Midbrain (tissue), 1 donor: ENCODE measurements around the gene PPP4R4.
"Not testable (repeated sequence)": the region's sequence is repeated elsewhere in the genome, so short reads cannot be mapped to it uniquely, and the experiment has no call there.

Source experiments
- DNase-seq: peaks from one replicate; lab custom pipeline; 2025; lab: John Stamatoyannopoulos, UW

The PPP4R4 gene

DNA sequence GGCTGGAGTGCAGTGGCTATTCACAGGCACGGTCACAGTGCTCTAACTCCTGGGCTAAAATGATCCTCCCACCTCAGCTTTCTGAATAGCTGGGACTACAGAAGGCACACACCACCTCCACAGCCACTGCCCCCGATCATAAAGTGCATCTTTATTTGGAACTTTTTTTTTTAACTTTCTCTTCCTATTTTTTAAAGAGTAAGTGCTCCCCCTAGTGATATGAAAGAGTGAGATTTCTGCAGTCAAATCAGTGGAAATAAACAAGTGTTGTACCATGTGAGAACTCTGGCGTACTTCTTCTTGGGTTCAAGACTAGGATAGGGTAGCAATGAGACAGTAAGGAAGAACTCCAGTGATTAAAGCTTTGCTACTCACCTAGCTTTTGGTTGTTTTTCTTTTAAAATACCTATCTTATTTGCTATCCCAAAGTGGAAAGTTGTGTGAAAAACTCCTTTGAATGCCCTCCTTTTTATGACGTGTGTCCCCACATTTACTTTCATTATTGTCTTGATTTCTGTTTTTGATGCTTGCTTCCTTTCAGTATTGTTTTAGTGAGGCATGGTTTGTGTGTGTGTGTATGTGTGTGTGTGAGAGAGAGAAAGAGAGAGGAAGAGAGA is 6.6 kb downstream of the PPP4R4 start:
- peak; percentile 70 for DNase-seq

GRCh38 chr14:94181835-94182234 is 7.7 kb downstream of the PPP4R4 start:
- DNase-seq: no peak

DNA sequence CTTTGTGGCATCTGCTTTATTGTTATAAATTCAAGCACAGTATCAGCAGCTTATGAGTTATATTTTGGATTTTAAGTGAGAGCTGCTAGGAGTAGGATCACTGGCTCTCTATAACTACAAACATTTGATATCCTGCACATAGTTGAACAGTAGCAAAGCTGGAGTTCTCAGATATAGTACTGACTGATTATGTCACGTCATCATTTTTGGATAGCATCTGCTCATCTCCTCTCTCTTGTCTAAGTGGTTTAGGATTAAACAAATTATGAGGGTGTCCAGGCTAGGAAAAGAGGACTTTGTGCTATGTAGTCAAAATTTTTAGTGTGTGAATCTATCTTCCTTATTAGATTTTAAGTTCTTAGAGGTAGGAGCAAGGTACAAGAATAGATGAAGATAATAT is 18.4 kb downstream of the PPP4R4 start:
- no peak for DNase-seq

- DNase-seq: no peak
Measured at GRCh38 chr14:94193776-94194175, 19.7 kb downstream of the PPP4R4 start.

DNA sequence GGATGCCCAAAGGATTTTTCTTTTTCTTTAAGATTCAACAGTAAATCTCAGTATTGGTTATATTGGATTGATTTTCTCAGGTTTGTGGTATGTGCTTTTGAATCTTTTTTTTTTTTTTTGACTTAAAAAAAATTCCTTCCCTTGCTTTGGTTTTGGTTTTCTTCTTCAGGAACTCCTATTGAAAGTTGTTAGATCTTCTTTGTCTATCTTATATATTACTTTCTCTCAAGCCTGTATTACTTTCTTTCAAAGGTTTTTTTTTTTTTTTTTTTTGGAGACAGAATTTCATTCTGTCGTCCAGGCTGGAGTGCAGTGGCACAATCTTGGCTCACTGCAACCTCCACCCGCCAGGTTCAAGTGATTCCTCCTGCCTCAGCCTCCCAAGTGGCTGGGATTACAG is 21.9 kb downstream of the PPP4R4 start:
- DNase-seq: no peak

DNA sequence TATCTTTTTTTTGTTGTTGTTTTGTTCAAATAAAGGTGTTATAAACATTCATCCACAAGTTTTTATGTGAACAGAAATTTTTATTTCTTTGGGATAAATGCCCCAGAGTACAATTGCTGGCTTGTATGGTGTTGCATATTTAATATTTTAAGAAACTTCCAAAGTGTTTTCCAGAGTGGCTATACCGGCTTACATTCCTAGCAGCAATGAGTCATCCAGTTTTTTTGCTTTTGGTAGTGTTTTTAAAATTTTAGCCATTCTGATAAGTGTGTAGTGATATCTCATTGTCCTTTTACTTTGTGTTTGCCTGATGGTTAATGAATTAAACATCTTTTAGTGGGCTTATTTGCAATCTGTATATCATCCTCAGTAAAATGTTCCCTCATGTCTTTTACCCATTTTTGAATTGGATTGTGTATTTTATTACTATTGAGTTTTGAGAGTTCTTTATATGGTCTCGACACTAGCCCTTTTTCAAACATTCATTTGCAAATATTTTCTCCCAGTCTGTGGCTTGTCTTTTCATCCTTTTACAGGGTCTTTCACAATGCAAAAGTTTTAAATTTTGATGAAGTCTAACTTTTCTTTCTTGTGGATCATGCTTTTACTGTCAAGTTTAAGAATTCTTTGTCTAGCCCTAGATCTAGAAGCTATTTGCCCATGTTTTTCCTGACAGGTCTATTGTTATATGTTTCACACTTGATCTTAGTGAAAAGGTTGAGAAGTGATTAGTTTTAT is 29.5 kb downstream of the PPP4R4 start:
- no peak for DNase-seq

DNA sequence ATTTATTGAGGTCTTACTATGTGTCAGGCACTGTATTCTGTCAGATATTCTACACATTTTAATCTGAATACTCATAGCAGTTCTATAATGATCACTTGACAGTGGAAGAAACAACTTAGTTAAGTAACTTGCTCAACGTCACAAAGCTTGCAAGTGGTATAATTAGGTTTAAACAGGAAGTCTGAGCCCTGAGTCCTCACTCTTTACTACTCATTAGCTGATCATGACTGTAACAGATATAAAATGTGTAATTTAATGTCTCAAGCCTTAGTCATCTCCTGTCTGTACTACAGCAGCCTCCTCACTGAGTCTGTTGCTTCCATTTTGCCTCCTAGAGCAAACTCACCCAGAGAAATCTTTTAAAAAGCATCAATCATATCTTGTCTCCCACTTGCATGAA is 38.9 kb downstream of the PPP4R4 start:
- no peak for DNase-seq

- no peak for DNase-seq
Measured at GRCh38 chr14:94213741-94214140, 39.6 kb downstream of the PPP4R4 start.

DNA sequence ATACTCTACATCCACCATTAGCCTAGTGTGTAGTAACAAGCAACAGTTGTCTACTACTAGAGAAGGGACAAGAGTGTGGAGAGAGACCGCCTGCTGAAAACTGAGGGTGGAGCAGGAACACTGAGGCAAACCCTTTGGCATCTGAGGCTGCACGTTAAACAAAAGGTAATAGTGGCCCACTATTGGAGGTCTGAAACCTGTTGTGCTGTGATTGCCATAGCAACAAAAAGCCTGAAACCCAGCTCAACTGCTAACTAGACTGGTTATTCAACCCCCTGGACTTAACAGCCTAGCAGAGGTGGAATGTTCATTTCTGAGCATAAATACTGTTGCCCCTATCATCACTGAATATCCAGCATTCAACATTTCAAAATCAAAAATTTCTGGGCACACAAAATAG is 43.0 kb downstream of the PPP4R4 start:
- DNase-seq: no peak

- DNase-seq: not testable (repeated sequence)
Measured at GRCh38 chr14:94218198-94218886, 44.2 kb downstream of the PPP4R4 start.

- no peak for DNase-seq
Measured at GRCh38 chr14:94224040-94224439, 49.9 kb downstream of the PPP4R4 start.

DNA sequence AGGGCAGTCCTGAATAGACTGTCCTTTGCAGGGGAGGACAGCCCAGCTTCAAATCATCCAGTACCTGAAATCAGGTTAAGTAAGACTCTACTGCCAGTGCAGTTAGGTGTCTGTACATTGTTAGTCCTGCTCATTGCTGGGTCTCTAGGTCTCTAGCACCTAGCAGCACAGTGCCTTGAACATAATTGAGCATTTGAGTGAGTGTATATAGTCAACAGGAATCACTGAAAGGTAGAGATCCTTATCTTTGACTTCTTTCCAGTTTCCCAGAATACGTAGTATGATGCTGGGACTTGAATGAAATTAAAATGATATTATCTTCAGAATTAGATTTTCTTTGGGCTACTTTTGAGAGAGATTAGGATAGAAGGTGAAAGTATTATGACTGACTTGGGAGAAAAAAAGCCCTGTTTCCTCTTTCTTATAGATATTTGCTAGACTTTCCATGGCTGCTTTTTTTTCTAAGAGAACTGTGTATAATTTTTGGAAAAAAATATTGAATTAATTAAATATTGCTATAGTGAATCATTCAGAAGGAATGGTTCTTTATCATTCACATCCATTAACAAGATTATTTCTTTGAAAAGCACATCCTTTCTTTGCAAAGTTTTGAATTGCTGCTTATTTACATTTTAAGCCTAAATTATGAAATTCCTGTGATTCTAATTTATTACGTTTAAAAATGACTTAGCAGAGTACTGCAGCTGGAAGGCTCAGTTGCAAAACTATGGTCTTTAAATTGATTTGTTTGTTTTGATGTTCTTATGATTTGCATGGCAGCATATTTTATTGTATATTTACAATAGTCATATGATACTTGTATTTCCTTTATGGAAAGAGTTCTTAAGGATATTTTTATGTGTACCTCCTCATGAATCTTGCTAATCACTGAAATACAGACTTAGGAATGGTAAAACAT is 51.6 kb downstream of the PPP4R4 start:
- no peak for DNase-seq

GRCh38 chr14:94227029-94227428 is 52.9 kb downstream of the PPP4R4 start:
- no peak for DNase-seq

GRCh38 chr14:94237046-94237445 is 62.9 kb downstream of the PPP4R4 start:
- no peak for DNase-seq

DNA sequence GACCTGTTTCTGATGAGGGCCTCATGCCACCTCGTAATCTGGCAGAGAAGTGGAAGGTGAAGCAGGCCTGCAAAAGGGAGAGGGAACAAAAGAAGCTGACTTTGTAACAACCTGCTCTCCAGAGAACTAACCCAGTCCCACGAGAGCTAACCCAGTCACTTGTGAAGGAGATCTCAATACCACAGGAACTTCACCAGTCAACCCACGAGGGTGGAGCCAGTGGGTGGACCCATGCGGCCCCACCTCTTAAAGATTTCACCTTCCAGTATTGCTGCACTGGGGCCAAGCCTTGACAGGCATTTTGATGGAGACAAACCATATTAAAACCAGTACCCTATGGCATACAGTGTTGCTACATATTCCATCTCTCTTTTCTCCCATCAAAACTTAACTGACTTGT is 63.9 kb downstream of the PPP4R4 start:
- DNase-seq: no peak

DNA sequence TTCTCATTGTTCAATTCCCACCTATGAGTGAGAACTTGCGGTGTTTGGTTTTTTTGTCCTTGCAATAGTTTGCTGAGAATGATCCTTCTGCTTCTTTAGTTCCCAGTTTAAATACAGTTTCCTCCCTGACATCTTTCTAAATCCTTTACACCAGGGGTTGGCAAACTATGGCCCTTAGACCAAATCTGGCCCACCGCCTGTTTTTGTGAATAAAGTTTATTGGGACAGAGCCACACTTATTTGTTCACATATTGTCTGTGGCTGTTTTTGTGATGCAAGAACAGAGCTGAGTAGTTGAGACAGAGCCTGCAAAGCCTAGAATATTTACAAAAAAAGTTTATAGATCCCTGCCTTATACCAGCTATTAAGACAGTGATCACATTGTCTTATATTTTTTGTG is 65.3 kb downstream of the PPP4R4 start:
- peak; percentile 4 for DNase-seq

- DNase-seq: no peak
Measured at GRCh38 chr14:94244182-94244581, 70.1 kb downstream of the PPP4R4 start.

DNA sequence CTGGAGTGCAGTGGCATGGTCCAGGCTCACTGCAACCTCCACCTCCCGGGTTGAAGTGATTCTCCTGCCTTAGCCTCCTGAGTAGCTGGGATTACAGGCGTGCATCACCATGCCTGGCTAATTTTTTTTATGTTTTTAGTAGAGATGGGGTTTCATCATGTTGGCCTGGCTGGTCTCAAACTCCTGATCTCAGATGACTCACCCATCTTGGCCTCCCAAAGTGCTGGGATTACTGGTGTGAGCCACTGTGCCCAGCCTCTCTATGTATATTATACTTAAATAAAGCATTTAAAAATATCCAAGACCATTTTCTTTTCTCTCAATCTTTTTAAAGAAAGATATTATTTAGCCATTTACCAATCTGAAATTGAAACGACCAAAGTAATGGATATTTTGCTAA is 90.1 kb downstream of the PPP4R4 start:
- not testable (repeated sequence) for DNase-seq

DNA sequence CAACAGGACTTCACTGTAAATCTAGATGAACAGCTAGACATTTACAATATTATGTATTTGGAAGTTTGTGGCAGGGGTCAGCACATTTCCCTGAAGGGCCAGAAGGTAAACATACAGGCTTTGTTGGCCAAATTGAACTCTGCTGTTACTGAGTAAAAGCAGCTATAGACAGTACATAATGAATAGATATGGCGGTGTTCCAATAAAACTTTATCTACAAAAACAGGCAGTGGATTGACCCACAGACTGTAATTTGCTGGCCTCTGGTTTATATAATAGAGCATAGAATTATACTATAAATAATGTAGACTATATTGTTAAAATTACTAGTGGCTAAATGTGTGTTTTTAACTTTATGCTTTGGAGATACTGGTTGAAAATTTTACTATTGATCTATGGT is 93.2 kb downstream of the PPP4R4 start:
- DNase-seq: no peak

DNA sequence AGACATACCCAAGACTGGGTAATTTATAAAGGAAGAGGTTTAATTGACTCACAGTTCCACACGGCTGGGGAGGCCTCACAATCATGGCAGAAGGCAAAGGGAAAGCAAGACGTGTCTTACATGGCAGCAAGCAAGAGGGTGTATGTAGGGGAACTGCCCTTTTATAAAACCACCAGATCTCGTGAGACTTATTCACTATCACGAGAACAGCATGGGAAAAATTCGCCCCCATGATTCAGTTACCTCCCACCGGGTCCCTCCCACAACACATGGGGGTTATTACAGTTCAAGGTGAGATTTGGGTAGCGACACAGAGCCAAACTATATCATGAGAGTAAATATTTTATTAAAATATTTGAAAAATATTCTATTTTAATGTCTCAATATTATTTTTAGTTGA is 94.5 kb downstream of the PPP4R4 start:
- not testable (repeated sequence) for DNase-seq

DNA sequence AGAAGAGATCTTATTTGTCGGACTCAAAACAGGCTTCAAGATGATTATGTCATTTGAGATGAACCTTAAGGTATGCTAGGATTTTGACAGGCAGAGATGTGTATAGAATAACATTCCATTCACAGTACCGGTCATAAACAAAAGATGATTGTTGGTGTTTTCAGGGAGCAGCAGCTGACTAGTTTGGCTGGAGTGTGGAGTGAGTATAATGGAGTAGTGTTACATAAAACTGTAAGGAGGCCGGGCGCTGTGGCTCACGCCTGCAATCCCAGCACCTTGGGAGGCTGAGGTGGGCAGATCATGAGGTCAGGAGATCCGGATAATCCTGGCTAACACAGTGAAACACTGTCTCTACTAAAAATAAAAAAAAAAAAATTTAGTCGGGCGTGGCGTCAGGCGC is 95.0 kb downstream of the PPP4R4 start:
- DNase-seq: peak; percentile 30

DNA sequence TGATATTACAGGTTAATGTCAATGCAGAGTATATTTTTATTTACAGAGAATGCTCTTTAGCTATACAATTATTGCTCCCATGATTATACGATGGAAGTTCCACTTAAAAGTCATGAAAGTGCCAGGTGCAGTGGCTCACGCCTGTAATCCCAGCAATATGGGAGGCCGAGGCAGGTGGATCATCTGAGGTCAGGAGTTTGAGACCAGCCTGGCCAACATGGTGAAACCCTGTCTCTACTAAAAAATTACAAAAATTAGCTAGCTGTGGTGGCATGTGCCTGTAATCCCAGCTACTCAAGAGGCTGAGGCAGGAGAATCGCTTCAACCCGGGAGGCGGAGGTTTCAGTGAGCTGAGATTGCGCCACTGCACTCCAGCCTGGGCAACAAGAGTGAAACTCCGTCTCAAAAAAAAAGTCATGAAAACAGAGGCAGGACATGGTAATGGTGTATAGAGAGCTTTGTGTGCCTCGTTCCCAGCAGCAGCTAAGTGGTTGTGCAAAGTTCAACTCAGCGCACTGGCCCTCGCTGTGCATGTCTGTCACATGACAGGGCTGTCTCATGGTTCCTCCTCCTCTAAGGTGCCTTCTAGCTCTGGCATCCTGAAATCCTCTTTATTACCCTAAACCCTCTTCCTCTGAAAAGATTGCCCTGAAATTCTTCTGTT is 102.9 kb downstream of the PPP4R4 start:
- DNase-seq: not testable (repeated sequence)
